Body of pancreas (tissue), 4 donors: ENCODE results near the gene OR2A25.

Experiments
- POLR2A ChIP-seq, 3 donors: fragments of 450-650 bp; IDR thresholded peaks; one replicate each; pipeline ENCODE4 v1.6.1; 2016; ENCODE audit warnings: antibody characterized with exemption in 3 of 3, mild to moderate bottlenecking in 2 of 3
- TF ChIP-seq, protein P1 (sequence below), 7 experiments: fragments of 450-650 bp in 4 of 7; fragments of 200-600 bp in 3 of 7; sonication (generic) in 3 of 7; IDR thresholded peaks; one replicate each; pipeline ENCODE4 v1.5.1; 2016 to 2019; ENCODE audit warnings: antibody characterized with exemption in 7 of 7

DNA sequence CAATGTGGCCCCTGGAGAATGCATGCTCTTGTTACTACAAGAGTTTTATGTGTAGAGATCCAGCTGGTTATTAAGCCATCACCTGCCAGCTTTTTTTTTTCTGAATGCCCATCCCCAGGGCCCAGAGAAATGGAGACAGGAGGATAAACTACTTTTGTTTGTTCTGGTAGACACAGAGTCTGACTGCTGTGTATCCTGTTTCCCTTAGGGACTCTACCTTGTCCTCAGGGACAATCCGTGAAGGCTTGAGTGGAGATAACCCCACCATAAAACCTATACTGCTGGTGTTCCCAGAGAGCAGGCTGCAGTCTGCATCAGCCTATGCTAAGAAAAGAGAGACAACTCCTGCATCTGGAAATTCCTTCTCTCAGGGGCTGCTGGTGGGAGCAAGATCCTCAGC lies 21.0 kb upstream of the OR2A25 start, which contains the start of gene OR2A5:
- TF ChIP-seq, protein P1, sequence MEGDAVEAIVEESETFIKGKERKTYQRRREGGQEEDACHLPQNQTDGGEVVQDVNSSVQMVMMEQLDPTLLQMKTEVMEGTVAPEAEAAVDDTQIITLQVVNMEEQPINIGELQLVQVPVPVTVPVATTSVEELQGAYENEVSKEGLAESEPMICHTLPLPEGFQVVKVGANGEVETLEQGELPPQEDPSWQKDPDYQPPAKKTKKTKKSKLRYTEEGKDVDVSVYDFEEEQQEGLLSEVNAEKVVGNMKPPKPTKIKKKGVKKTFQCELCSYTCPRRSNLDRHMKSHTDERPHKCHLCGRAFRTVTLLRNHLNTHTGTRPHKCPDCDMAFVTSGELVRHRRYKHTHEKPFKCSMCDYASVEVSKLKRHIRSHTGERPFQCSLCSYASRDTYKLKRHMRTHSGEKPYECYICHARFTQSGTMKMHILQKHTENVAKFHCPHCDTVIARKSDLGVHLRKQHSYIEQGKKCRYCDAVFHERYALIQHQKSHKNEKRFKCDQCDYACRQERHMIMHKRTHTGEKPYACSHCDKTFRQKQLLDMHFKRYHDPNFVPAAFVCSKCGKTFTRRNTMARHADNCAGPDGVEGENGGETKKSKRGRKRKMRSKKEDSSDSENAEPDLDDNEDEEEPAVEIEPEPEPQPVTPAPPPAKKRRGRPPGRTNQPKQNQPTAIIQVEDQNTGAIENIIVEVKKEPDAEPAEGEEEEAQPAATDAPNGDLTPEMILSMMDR (IDR thresholded peaks at IDR 0.05): no peak
- no peak for TF ChIP-seq POLR2A (IDR thresholded peaks at IDR 0.05)
